ENCODE results near the gene MATN1.
"Not testable (repeated sequence)": the region's sequence is repeated elsewhere in the genome, so short reads cannot be mapped to it uniquely, and the experiment has no call there.

Gene MATN1

DNA sequence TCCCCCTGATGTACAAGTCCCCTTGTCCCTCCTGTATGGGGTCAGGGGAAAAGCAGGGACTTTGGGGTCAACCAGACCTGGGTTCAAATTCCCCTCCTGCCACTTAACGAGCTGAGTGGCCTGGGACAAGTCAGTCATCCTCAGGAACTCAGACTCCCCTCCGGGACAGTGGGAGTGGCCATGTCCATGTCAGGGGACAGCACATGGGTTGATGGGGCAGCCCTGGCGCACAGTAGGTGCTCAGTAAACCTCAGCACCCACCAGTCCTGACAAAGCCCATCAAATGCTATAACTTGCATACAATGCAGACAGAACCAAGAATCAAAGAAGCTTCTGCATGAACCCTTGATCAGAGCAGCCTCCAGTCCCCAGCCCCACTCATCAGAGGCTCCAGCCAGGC is 30.0 kb downstream of the MATN1 start:
- TF ChIP-seq, protein P1, sequence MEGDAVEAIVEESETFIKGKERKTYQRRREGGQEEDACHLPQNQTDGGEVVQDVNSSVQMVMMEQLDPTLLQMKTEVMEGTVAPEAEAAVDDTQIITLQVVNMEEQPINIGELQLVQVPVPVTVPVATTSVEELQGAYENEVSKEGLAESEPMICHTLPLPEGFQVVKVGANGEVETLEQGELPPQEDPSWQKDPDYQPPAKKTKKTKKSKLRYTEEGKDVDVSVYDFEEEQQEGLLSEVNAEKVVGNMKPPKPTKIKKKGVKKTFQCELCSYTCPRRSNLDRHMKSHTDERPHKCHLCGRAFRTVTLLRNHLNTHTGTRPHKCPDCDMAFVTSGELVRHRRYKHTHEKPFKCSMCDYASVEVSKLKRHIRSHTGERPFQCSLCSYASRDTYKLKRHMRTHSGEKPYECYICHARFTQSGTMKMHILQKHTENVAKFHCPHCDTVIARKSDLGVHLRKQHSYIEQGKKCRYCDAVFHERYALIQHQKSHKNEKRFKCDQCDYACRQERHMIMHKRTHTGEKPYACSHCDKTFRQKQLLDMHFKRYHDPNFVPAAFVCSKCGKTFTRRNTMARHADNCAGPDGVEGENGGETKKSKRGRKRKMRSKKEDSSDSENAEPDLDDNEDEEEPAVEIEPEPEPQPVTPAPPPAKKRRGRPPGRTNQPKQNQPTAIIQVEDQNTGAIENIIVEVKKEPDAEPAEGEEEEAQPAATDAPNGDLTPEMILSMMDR (conservative IDR thresholded peaks at IDR 0.05; ENCODE audit: low read depth, low read length) = no peak
- no peak for DNase-seq (ENCODE audit: low read depth)
- no peak overlapping the region for H3K4me3 ChIP-seq (ENCODE audit: low read length)

DNA sequence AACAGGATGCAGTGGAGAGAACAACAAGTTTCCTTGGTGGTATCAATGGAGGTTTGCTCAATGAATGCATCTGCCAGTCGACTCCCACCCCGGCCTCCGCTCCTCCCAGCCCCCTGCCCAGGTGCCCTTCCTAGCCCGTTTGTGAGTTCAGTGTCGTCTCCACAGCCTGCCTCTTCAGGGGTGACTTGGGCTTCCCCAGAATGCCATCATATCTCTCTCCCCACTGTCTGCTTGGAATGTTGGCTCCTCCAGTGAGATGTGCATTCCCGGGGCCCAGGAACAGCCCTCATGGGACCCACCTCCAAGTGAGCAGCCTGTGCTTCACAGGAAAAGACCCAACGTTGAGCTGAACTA is 30.5 kb downstream of the MATN1 start:
- H3K4me3 ChIP-seq (ENCODE audit: low read length) = no peak overlapping the region
- TF ChIP-seq, protein P1 (conservative IDR thresholded peaks at IDR 0.05; ENCODE audit: low read depth, low read length) = no peak
- no peak for DNase-seq (ENCODE audit: low read depth)

DNA sequence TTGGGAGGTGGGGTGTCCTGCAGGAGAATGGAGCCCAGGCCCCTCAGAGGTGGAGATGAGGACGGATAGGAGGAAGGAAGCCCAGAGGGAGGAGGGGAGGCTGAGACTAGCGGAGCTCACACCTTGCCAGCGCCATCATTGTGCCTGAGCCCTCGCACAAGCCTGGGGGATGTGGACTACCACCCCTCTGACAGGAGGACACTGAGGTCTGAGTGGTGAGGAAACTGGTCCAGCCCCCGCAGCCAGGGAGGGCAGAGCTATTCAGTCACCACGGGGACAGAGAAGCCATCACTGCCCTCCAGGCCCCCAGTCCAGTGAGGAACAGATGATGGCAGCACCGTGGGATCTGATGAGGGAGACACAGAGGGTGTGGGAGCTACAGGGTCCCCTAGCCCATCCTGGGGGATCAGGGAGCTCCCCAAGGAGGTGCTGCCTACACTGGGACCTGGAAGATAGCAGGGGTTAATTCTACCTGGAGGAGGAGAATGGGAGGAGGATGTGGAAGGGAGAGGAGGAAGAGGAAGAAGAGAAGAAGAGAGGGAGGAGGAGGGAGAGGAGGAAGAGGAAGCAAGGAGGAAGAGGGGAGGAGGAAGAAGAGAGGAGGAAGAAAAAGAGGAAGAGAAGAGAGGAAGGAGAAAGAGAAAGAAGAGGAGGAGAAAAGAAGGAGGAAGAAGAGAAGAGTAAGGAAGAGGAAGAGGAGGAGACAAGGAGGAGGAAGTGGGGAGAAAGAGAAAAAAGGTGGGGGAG is 31.0 kb downstream of the MATN1 start:
- TF ChIP-seq, protein P1 (conservative IDR thresholded peaks at IDR 0.05; ENCODE audit: low read depth, low read length) = no peak
- DNase-seq (ENCODE audit: low read depth) = no peak
- H3K4me3 ChIP-seq (ENCODE audit: low read length) = no peak overlapping the region

DNA sequence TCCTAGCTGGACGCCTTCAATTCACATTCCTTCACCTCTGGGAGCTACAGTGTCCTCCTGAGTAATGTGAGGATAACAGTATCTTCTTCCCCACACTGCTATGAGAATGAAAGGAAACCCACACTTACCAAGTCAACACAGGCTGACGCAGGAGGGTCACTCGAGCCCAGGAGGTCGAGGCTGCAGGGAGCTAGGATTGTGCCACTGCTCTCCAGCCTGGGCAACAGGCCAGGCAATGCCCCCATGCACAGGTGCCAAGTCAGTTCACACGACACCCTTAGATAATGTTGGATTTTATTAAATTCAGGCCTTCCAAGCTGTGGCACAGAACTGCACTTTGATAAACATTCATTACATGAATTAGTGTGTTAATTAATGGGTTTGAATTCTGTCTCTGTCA is 31.9 kb downstream of the MATN1 start:
- no peak for DNase-seq (ENCODE audit: low read depth)
- no peak overlapping the region for H3K4me3 ChIP-seq (ENCODE audit: low read length)
- TF ChIP-seq, protein P1 (conservative IDR thresholded peaks at IDR 0.05; ENCODE audit: low read depth, low read length) = no peak

DNA sequence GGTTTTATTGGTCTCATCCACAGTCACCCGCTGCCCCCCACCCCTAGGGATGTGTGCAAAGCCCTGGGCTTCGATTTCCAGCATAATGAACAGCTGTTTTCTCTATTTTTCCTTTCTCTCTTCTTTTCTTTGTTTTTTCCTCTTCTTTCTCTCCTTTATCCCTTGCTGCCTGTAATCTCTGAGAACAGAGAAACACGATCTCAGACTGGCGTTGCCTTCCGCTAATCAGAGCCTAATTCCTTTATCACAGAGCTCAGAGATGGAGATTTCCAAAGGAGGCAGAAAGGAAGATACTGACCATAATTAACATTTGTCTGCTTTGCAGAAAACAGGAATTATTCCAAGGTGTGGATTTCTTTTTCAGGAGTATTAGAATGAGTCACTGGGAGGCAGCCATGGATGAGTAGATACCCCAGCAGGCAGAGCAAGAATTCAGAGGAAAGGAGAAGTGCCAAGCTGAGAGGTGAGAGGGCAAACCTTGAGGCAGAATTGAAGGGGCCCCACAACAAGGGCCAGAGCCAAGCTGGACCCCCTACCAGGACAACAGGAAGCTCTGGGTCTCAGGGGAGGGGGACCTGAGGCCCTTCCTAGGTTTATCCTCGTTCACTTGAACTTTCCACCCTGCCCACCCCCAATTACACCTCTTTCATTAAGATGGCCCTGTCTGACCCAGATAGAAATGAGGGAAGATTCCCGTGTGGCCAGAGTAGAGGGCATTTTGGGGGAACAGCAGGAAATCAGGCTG is 33.3 kb downstream of the MATN1 start:
- no peak for DNase-seq (ENCODE audit: low read depth)
- no peak overlapping the region for H3K4me3 ChIP-seq (ENCODE audit: low read length)
- TF ChIP-seq, protein P1 (conservative IDR thresholded peaks at IDR 0.05; ENCODE audit: low read depth, low read length) = no peak

DNA sequence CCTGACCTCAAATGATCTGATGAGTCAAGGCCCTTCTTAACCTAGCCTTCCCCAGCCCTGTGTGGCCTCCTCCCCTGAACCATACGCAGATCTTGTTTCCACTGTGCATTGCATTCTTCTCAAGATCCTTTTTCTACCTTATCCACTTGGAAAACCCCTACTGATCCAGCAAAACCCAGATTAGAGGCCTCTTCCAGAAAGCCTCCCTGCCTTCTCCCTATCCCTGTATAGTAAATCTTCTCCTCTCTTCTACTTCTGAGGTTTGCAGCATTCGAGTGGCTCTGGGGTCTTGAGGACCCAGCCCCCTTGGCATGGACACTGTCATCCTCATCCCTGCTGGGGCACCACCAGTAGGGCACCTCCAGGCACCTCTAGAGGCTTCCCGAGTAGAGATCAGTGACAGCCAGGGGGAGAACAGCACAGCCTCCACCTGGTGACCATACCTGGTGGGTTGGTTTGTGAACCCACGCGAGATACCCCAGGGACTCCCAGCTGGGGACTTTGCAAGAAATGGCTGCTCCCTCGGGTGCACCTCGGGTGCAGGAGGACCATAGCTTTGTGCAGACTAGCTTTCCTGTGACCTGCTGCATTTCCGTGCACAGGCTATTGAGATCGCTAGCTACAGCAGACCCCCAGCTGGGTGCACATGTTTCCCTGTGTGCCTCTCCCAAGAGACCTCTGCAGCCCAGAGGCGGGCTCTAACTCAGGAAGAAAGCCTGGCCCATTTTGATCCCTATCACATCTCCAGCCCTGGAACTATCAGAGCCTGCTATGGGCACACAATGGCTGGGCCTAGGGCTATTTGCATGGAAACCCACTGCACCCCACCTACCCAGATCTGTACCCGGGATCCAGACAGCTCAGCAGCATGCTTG is 34.2 kb downstream of the MATN1 start:
- H3K4me3 ChIP-seq (ENCODE audit: low read length) = no peak overlapping the region
- TF ChIP-seq, protein P1 (conservative IDR thresholded peaks at IDR 0.05; ENCODE audit: low read depth, low read length) = no peak
- DNase-seq (ENCODE audit: low read depth) = no peak

DNA sequence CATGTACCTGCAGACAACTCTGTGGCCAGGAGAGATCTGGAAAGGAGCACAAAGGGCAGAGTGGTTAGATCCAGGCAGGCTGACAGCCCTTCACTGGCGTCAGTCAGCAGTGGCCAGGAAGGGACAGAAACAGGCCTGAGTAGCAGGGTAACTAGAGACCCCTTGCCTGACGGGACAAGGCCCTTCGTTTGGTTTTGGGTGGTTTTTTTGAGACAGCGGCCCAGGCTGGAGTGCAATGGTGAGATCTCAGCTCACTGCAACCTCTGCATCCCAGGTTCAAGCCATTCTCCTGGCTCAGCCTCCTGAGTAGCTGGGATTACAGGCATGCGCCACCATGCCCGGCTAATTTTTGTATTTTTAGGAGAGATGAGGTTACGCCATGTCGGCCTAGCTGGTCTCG is 34.9 kb downstream of the MATN1 start:
- H3K4me3 ChIP-seq (ENCODE audit: low read length); DNase-seq (ENCODE audit: low read depth): not testable (repeated sequence)
